Measurements from ENCODE around the gene TMUB1.

The TMUB1 gene

GRCh38 chr7:151083071-151083823, at the start of gene TMUB1:
TSS of gene TMUB1 (minus strand) at chr7:151083493. CDS start at chr7:151082563, 930 bp downstream.
- peak; percentile 69 for DNase-seq

GRCh38 chr7:151132461-151133205, 49.3 kb upstream of the TMUB1 start:
- DNase-seq: no peak

GRCh38 chr7:151131592-151132293, 48.5 kb upstream of the TMUB1 start:
- DNase-seq: no peak

- DNase-seq: no peak
Measured at GRCh38 chr7:151131224-151131591, 47.9 kb upstream of the TMUB1 start.

- DNase-seq: no peak
Measured at GRCh38 chr7:151130741-151131157, 47.5 kb upstream of the TMUB1 start.

- no peak for DNase-seq
Measured at GRCh38 chr7:151129960-151130591, 46.8 kb upstream of the TMUB1 start.

- no peak for DNase-seq
Measured at GRCh38 chr7:151129117-151129959, 46.0 kb upstream of the TMUB1 start.

- DNase-seq: no peak
Measured at GRCh38 chr7:151128716-151129115, 45.4 kb upstream of the TMUB1 start.

- DNase-seq: no peak
Measured at GRCh38 chr7:151128144-151128543, 44.9 kb upstream of the TMUB1 start.

- peak; percentile 23 for DNase-seq
Measured at GRCh38 chr7:151126491-151127137, 43.3 kb upstream of the TMUB1 start.

GRCh38 chr7:151125846-151126481, 42.7 kb upstream of the TMUB1 start:
- peak; percentile 35 for DNase-seq

GRCh38 chr7:151125470-151125845, 42.2 kb upstream of the TMUB1 start:
- DNase-seq: peak; percentile 54

GRCh38 chr7:151124899-151125399, 41.7 kb upstream of the TMUB1 start:
- no peak for DNase-seq

- DNase-seq: no peak
Measured at GRCh38 chr7:151124481-151124880, 41.2 kb upstream of the TMUB1 start.

- DNase-seq: peak; percentile 66
Measured at GRCh38 chr7:151123822-151124464, 40.6 kb upstream of the TMUB1 start.

GRCh38 chr7:151123158-151123821, 40.0 kb upstream of the TMUB1 start:
- DNase-seq: no peak

GRCh38 chr7:151122796-151123157, 39.5 kb upstream of the TMUB1 start:
- DNase-seq: no peak

- DNase-seq: no peak
Measured at GRCh38 chr7:151122276-151122675, 39.0 kb upstream of the TMUB1 start.

GRCh38 chr7:151121380-151122170, 38.3 kb upstream of the TMUB1 start:
- no peak for DNase-seq
